Endothelial cell of umbilical vein (primary cell): Measurements from ENCODE around the gene TXNIP. TPM values are rescaled to one million over a fixed set of nuclear protein-coding genes. Genes with fewer than 3 reads are reported as not detected.

ENCODE experiments used
- BruUV-seq: library from RNA; stranded (reverse); fragments of 400-500 nt; replicated peaks from 2 replicates; lab custom pipeline; 2021; lab: Mats Ljungman, UMichigan
- CTCF ChIA-PET: fragments of 300-600, 350-600 bp; sonication (Branson Sonifier 250); formaldehyde crosslinking; loops from one replicate; lab custom pipeline; 2021; ENCODE audit warnings: antibody characterized with exemption, inconsistent platforms; lab: Charles Lee
- POLR2A ChIA-PET: fragments of 300-600, 350-600 bp; sonication (Branson Sonifier 250); formaldehyde crosslinking; loops from one replicate; lab custom pipeline; 2021; ENCODE audit warnings: antibody characterized with exemption, inconsistent platforms; lab: Charles Lee
- DNase-seq: peaks from one replicate; pipeline ENCODE4 v3.0.0-alpha.2; 2011; ENCODE audit warnings: low read depth, low spot score
- FAIRE-seq: peaks from 2 replicates; lab custom pipeline; 2011; peaks lifted over from hg19 to GRCh38; lab: Jason Lieb, UNC
- H2AFZ ChIP-seq: 2 replicates; pipeline ENCODE4 v1.6.0; 2012; ENCODE audit warnings: low read depth, low read length, control low read depth, inconsistent platforms
- H3K27ac ChIP-seq: 2 replicates; pipeline ENCODE4 v1.5.1; 2011; ENCODE audit warnings: low read depth, mild to moderate bottlenecking, control low read depth, low read length, moderate library complexity; ENCODE audit not compliant: insufficient read depth
- H3K27me3 ChIP-seq, 2 experiments: 2 replicates each; pipeline versions ENCODE4 v1.6.0 to v1.6.1; 2011; ENCODE audit warnings: low read length in 2 of 2, mixed read lengths in 1 of 2; ENCODE audit not compliant: control insufficient read depth in 2 of 2, insufficient read depth in 2 of 2
- H3K36me3 ChIP-seq, 2 experiments: 2 replicates in 1 of 2; 3 replicates in 1 of 2; pipeline ENCODE4 v1.5.1; 2011; ENCODE audit warnings: low read length in 2 of 2, mild to moderate bottlenecking in 1 of 2, moderate library complexity in 1 of 2; ENCODE audit not compliant: control insufficient read depth in 2 of 2, insufficient read depth in 2 of 2; ENCODE audit errors: extremely low read depth in 1 of 2
- H3K4me1 ChIP-seq: 3 replicates; pipeline ENCODE4 v1.5.1; 2011; ENCODE audit warnings: mild to moderate bottlenecking, low read length; ENCODE audit not compliant: control insufficient read depth, insufficient read depth; ENCODE audit errors: extremely low read depth
- H3K4me2 ChIP-seq: 2 replicates; pipeline ENCODE4 v1.6.1; 2011; ENCODE audit warnings: low read length, control low read depth, mixed read lengths; ENCODE audit not compliant: insufficient read depth
- H3K4me3 ChIP-seq, 3 experiments: fragments of 200-600 bp in 1 of 3; sonication (generic), shearing (Covaris generic) in 1 of 3; replicated peaks in 1 of 3; 2 replicates each; pipeline ENCODE4 v1.5.1; 2011 to 2016; ENCODE audit warnings: control low read depth in 3 of 3, low read length in 3 of 3, mild to moderate bottlenecking in 2 of 3, inconsistent platforms in 1 of 3, low read depth in 1 of 3, moderate library complexity in 1 of 3; ENCODE audit not compliant: insufficient read depth in 1 of 3
- H3K79me2 ChIP-seq: 2 replicates; pipeline ENCODE4 v1.6.0; 2012; ENCODE audit warnings: low read length, inconsistent platforms; ENCODE audit not compliant: control insufficient read depth, insufficient read depth
- H3K9ac ChIP-seq: replicated peaks from 2 replicates; pipeline ENCODE3; 2011; ENCODE audit warnings: low read length, control low read depth; ENCODE audit not compliant: insufficient read depth; ENCODE audit errors: extremely low read depth
- H3K9me1 ChIP-seq: replicated peaks from 3 replicates; pipeline ENCODE4 v1.6.0; 2011; ENCODE audit warnings: mild to moderate bottlenecking, low read length; ENCODE audit not compliant: control insufficient read depth, insufficient read depth; ENCODE audit errors: extremely low read depth
- H3K9me3 ChIP-seq: replicated peaks from 2 replicates; pipeline ENCODE4 v1.5.1; 2012; ENCODE audit warnings: low read length, inconsistent platforms; ENCODE audit not compliant: control insufficient read depth, insufficient read depth
- H4K20me1 ChIP-seq: replicated peaks from 2 replicates; pipeline ENCODE3; 2011; ENCODE audit warnings: mild to moderate bottlenecking, low read length; ENCODE audit not compliant: control insufficient read depth, insufficient read depth; ENCODE audit errors: extremely low read depth
- GATA2 ChIP-seq: IDR thresholded peaks from 2 replicates; pipeline ENCODE4 v1.7.0; 2011; ENCODE audit warnings: low read depth, mild to moderate bottlenecking, moderate library complexity, mixed read lengths, low read length; ENCODE audit not compliant: insufficient read length, insufficient read depth
- MYC ChIP-seq: IDR thresholded peaks from one replicate; pipeline ENCODE4 v1.6.1; 2011; ENCODE audit warnings: mild to moderate bottlenecking, low read depth, low read length
- POLR2AphosphoS5 ChIP-seq: IDR thresholded peaks from 2 replicates; pipeline ENCODE4 v1.6.1; 2012; ENCODE audit warnings: low read depth, mild to moderate bottlenecking, control low read depth, low read length, moderate library complexity; ENCODE audit not compliant: insufficient read depth
- dilution Hi-C: fragments of 300-500 bp; cut with MboI; formaldehyde crosslinking; loops from one replicate; pipeline ENCODE4 v1.15.0; 2019; ENCODE audit warnings: low sequenced_read_pairs; ENCODE audit not compliant: extremely low pct_ligation_motif_present
- intact Hi-C: fragments of 100-400 bp; cut with micrococcal nuclease; formaldehyde crosslinking; loops from one replicate; pipeline ENCODE4 v1.10.0; 2022
- polyA plus RNA-seq, 4 experiments: library from polyadenylated mRNA; depleted of rRNA in 3 of 4; stranded (reverse) in 3 of 4; unstranded in 1 of 4; fragments of >200 nt; gene quantifications; 2 replicates each; pipeline versions ENCODE4 v1.2.1 to v1.2.3, GENCODE V29; 2011 to 2012; ENCODE audit warnings: missing spikeins in 1 of 4
- total RNA-seq: library from RNA; stranded (reverse); gene quantifications from 2 replicates; pipeline ENCODE4 v1.2.3, GENCODE V29; 2021
- TF ChIP-seq, protein P1 (sequence below), 2 donors: IDR thresholded peaks; 1 replicate in 1 of 2; 2 replicates in 1 of 2; pipeline ENCODE4 v1.5.1; 2011; ENCODE audit warnings: low read length in 2 of 2, mild to moderate bottlenecking in 2 of 2, moderate library complexity in 2 of 2, control low read depth in 1 of 2, inconsistent platforms in 1 of 2, low read depth in 1 of 2; ENCODE audit not compliant: insufficient read depth in 1 of 2; ENCODE audit errors: extremely low read depth in 1 of 2
- TF ChIP-seq, protein P2 (sequence below): IDR thresholded peaks from 2 replicates; pipeline ENCODE4 v1.6.1; 2011; ENCODE audit not compliant: insufficient read depth, insufficient read length

TXNIP gene
- total and polyA plus RNA-seq, 2 donors (not counting 3 experiments of a cell fraction or from before 2014, with no cell fraction given): 9.1 to 21.8 TPM

DNA sequence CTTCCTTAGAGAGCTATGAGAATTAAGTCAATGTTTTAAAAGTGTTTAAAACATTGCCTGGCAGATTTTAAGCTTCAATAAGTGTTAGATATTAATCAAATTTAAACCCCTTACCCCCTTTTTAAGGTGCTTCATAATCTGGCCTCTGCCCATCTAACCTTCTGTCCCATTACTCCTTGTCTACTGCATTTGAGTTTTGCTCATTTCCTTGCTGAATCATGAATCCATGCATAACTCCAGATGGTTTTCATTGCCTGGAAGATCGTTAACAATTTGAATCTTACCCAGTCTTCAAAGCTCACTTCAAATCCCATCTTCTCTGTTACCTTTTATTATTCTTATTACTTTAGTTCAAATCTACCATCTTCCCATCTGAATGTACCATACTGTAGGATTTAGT is 20.5 kb upstream of the TXNIP start:
- no TSS peak for BruUV-seq
- intact Hi-C loops: no loop called here
- no peaks in the 10 kb centered on the region for H4K20me1 ChIP-seq
- H3K79me2 ChIP-seq: no peaks in the 10 kb centered on the region
- H3K4me2 ChIP-seq: no peak overlapping the region
- dilution Hi-C loops: no loop called here
- peaks cover 4% of the 10 kb centered on the region for H3K4me1 ChIP-seq
- DNase-seq (no peak), FAIRE-seq (no peak)
- H3K27ac ChIP-seq: no peak overlapping the region
- peaks cover 41 to 45% of the 10 kb centered on the region in 2 experiments for H3K27me3 ChIP-seq
- no peaks in the 10 kb centered on the region for H3K9me3 ChIP-seq
- ChIA-PET POLR2A (interaction anchor here (0.6 kb wide), 1 partner anchor 17 kb away, joined by 3 read pairs; no protein-coding TSS in a partner anchor), CTCF (interaction anchor here (1.1 to 4.7 kb wide), 6 partner anchors 10 to 172 kb away, joined by 3 to 27 read pairs (median 14); partner anchors contain the start of gene NUDT17)
- H3K36me3 ChIP-seq: no peaks in the 10 kb centered on the region
- H3K9me1 ChIP-seq: no peaks in the 10 kb centered on the region
- H3K9ac ChIP-seq: no peak overlapping the region
- H3K4me3 ChIP-seq: no peak overlapping the region
- no peak overlapping the region for H2AFZ ChIP-seq
- TF ChIP-seq GATA2: no peak
- no peak for TF ChIP-seq MYC
- TF ChIP-seq, protein P1, sequence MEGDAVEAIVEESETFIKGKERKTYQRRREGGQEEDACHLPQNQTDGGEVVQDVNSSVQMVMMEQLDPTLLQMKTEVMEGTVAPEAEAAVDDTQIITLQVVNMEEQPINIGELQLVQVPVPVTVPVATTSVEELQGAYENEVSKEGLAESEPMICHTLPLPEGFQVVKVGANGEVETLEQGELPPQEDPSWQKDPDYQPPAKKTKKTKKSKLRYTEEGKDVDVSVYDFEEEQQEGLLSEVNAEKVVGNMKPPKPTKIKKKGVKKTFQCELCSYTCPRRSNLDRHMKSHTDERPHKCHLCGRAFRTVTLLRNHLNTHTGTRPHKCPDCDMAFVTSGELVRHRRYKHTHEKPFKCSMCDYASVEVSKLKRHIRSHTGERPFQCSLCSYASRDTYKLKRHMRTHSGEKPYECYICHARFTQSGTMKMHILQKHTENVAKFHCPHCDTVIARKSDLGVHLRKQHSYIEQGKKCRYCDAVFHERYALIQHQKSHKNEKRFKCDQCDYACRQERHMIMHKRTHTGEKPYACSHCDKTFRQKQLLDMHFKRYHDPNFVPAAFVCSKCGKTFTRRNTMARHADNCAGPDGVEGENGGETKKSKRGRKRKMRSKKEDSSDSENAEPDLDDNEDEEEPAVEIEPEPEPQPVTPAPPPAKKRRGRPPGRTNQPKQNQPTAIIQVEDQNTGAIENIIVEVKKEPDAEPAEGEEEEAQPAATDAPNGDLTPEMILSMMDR (IDR thresholded peaks at IDR 0.05; ENCODE audit: extremely low read depth in 1 of 2, insufficient read depth in 1 of 2, low read depth in 1 of 2, low read length in 2 of 2): no peak
- TF ChIP-seq POLR2AphosphoS5: no peak
- TF ChIP-seq, protein P2, sequence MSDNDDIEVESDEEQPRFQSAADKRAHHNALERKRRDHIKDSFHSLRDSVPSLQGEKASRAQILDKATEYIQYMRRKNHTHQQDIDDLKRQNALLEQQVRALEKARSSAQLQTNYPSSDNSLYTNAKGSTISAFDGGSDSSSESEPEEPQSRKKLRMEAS: no peak
